GM23248 (cell line): ENCODE measurements around the gene NCK2.

ENCODE experiments used
- EZH2 ChIP-seq: fragments of 200-600 bp; sonication (generic); IDR thresholded peaks from 2 replicates; pipeline ENCODE4 v1.6.1; 2018; ENCODE audit warnings: antibody characterized with exemption, mild to moderate bottlenecking; ENCODE audit not compliant: insufficient read depth, poor library complexity, severe bottlenecking
- EZH2phosphoT487 ChIP-seq: fragments of 200-600 bp; sonication (generic); IDR thresholded peaks from 2 replicates; pipeline ENCODE4 v1.6.1; 2018; ENCODE audit warnings: antibody characterized with exemption, moderate library complexity, mild to moderate bottlenecking, low read depth; ENCODE audit not compliant: insufficient read depth

GRCh38 chr2:105755895-105756294 lies 11.2 kb downstream of the NCK2 start:
- no peak for TF ChIP-seq EZH2
- TF ChIP-seq EZH2phosphoT487, result no peak
